ENCODE results near the gene CCAR1. TPM values are rescaled to one million over a fixed set of nuclear protein-coding genes. Genes with fewer than 3 reads are reported as not detected.

CCAR1 gene
- total RNA-seq, 1 experiment from 2014 or later = 84.4 TPM

DNA sequence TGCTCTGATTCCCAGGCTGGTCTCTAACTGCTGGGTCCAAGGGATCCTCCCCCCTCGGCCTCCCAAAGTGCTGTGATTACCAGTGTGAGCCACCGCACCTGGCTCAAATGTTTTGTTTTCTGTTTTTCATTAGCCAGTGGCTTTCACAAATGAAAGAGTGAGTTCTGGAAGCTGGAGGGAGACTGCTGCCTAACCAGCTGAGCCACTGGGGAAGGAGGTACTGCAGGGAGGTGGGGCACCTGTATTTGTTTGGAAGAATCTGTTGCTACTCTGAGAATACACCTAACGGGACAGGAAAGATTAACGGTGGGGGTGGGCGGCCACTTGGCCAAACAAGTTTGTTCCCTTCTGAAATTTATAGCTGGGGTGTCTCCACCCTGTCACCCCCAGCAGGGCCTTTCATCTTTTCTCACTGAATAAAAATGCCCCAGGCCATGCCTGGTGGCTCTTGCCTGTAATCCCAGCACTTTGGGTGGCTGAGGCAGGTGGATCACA lies 111.0 kb downstream of the CCAR1 start:
- no peaks in the 10 kb centered on the region for H3K36me3 ChIP-seq (ENCODE audit: control insufficient read depth in 1 of 2, insufficient read depth in 2 of 2, low read length in 2 of 2)
- BruUV-seq (replicated peaks) = no TSS peak
- H3K4me2 ChIP-seq (ENCODE audit: low read length) = no peak overlapping the region
- ChIA-PET CTCF (no interaction called here), RAD21 (ENCODE audit: low non-redundant PET in 1 of 2, low total read pairs in 2 of 2, uncharacterized antibody in 2 of 2, unreplicated experiment in 2 of 2) (no interaction called here), POLR2A (no interaction called here)
- H4K20me1 ChIP-seq (ENCODE audit: insufficient read depth) = no peaks in the 10 kb centered on the region
- no peaks in the 10 kb centered on the region for H3K9me2 ChIP-seq (ENCODE audit: insufficient read depth)
- no peak overlapping the region for H2AFZ ChIP-seq (ENCODE audit: low read depth, low read length, poor library complexity, severe bottlenecking)
- H3K9me3 ChIP-seq (ENCODE audit: control insufficient read depth in 1 of 2, insufficient read depth in 1 of 2, low read depth in 1 of 2, low read length in 2 of 2) = no peaks in the 10 kb centered on the region
- ATAC-seq (no peak), DNase-seq (ENCODE audit: low read depth, low spot score) (no peak)
- H3K27ac ChIP-seq (ENCODE audit: low read depth, low read length) = no peak overlapping the region
- H3K4me1 ChIP-seq (ENCODE audit: control insufficient read depth in 1 of 2, insufficient read depth in 2 of 2, low read length in 2 of 2) = peaks cover 0 to 5% of the 10 kb centered on the region in 2 experiments; a peak in 3 of 4 replicates
- no peak overlapping the region for H3K9ac ChIP-seq (ENCODE audit: low read length)
- intact Hi-C loops (cut with micrococcal nuclease) = no loop called here
- TF ChIP-seq EGR1 (IDR thresholded peaks at IDR 0.05; ENCODE audit: low read depth) = no peak
- no peak for TF ChIP-seq CEBPB (IDR thresholded peaks at IDR 0.05; ENCODE audit: low read depth)
- TF ChIP-seq POLR2AphosphoS5 (IDR thresholded peaks at IDR 0.05; ENCODE audit: low read depth, low read length) = no peak
- TF ChIP-seq ZFX (IDR thresholded peaks at IDR 0.05) = no peak
- no peak for TF ChIP-seq SIN3A (IDR thresholded peaks at IDR 0.05; ENCODE audit: low read depth)
- TF ChIP-seq, protein P1, sequence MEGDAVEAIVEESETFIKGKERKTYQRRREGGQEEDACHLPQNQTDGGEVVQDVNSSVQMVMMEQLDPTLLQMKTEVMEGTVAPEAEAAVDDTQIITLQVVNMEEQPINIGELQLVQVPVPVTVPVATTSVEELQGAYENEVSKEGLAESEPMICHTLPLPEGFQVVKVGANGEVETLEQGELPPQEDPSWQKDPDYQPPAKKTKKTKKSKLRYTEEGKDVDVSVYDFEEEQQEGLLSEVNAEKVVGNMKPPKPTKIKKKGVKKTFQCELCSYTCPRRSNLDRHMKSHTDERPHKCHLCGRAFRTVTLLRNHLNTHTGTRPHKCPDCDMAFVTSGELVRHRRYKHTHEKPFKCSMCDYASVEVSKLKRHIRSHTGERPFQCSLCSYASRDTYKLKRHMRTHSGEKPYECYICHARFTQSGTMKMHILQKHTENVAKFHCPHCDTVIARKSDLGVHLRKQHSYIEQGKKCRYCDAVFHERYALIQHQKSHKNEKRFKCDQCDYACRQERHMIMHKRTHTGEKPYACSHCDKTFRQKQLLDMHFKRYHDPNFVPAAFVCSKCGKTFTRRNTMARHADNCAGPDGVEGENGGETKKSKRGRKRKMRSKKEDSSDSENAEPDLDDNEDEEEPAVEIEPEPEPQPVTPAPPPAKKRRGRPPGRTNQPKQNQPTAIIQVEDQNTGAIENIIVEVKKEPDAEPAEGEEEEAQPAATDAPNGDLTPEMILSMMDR (IDR thresholded peaks at IDR 0.05 in 2 of 3, conservative IDR thresholded peaks at IDR 0.05 in 1 of 3; ENCODE audit: borderline replicate concordance in 1 of 3, insufficient read depth in 1 of 3, low read depth in 2 of 3, low read length in 2 of 3) = no peak
- TF ChIP-seq TCF7L2 (IDR thresholded peaks at IDR 0.05; ENCODE audit: borderline replicate concordance, extremely low read depth, insufficient read depth, insufficient read length) = no peak
- TF ChIP-seq EZH2 (IDR thresholded peaks at IDR 0.05) = no peak
- TF ChIP-seq RAD21 (IDR thresholded peaks at IDR 0.05; ENCODE audit: low read depth) = no peak
- no peak for TF ChIP-seq SRF (IDR thresholded peaks at IDR 0.05; ENCODE audit: low read depth)
- TF ChIP-seq, protein P2, sequence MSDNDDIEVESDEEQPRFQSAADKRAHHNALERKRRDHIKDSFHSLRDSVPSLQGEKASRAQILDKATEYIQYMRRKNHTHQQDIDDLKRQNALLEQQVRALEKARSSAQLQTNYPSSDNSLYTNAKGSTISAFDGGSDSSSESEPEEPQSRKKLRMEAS (IDR thresholded peaks at IDR 0.05) = no peak
- TF ChIP-seq ZNF274 (IDR thresholded peaks at IDR 0.05; ENCODE audit: low read depth, low read length) = no peak
- TF ChIP-seq, protein P3, sequence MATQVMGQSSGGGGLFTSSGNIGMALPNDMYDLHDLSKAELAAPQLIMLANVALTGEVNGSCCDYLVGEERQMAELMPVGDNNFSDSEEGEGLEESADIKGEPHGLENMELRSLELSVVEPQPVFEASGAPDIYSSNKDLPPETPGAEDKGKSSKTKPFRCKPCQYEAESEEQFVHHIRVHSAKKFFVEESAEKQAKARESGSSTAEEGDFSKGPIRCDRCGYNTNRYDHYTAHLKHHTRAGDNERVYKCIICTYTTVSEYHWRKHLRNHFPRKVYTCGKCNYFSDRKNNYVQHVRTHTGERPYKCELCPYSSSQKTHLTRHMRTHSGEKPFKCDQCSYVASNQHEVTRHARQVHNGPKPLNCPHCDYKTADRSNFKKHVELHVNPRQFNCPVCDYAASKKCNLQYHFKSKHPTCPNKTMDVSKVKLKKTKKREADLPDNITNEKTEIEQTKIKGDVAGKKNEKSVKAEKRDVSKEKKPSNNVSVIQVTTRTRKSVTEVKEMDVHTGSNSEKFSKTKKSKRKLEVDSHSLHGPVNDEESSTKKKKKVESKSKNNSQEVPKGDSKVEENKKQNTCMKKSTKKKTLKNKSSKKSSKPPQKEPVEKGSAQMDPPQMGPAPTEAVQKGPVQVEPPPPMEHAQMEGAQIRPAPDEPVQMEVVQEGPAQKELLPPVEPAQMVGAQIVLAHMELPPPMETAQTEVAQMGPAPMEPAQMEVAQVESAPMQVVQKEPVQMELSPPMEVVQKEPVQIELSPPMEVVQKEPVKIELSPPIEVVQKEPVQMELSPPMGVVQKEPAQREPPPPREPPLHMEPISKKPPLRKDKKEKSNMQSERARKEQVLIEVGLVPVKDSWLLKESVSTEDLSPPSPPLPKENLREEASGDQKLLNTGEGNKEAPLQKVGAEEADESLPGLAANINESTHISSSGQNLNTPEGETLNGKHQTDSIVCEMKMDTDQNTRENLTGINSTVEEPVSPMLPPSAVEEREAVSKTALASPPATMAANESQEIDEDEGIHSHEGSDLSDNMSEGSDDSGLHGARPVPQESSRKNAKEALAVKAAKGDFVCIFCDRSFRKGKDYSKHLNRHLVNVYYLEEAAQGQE (IDR thresholded peaks at IDR 0.05; ENCODE audit: low read depth) = no peak
- TF ChIP-seq EZH2phosphoT487 (IDR thresholded peaks at IDR 0.05; ENCODE audit: borderline replicate concordance) = no peak
- TF ChIP-seq ELF1 (IDR thresholded peaks at IDR 0.05; ENCODE audit: borderline replicate concordance, low read depth) = no peak
- TF ChIP-seq JUND (IDR thresholded peaks at IDR 0.05) = no peak
- no peaks in the 10 kb centered on the region for H3K27me3 ChIP-seq (ENCODE audit: insufficient read depth, low read length)
- H3K79me2 ChIP-seq (ENCODE audit: insufficient read depth, low read length) = no peaks in the 10 kb centered on the region
- no peak overlapping the region for H3K4me3 ChIP-seq (replicated peaks in 1 of 2; ENCODE audit: low read depth in 1 of 2, low read length in 2 of 2)
